PFSK-1 (cell line): ENCODE results near the gene IL18R1.
A peak's percentile ranks its signal among the peaks of the same experiment; 100 is the strongest.

Experiments
- FOXP2 ChIP-seq: optimal IDR thresholded peaks from 2 replicates; pipeline ENCODE3; 2011; ENCODE audit warnings: borderline replicate concordance, control low read depth, inconsistent platforms; ENCODE audit not compliant: insufficient read depth; ENCODE audit errors: extremely low read length, extremely low read depth
- POLR2AphosphoS5 ChIP-seq: IDR thresholded peaks from 2 replicates; pipeline ENCODE4 v1.6.1; 2012; ENCODE audit warnings: low read depth, mild to moderate bottlenecking, control low read depth, low read length, moderate library complexity
- REST ChIP-seq, 2 experiments: IDR thresholded peaks; 2 replicates each; pipeline versions ENCODE4 v1.6.1 to v1.8.0; 2011 to 2012; ENCODE audit warnings: low read depth in 2 of 2, low read length in 2 of 2, control low read depth in 1 of 2, inconsistent platforms in 1 of 2, mild to moderate bottlenecking in 1 of 2, moderate library complexity in 1 of 2; ENCODE audit not compliant: insufficient read depth in 1 of 2
- SIN3A ChIP-seq: IDR thresholded peaks from 2 replicates; pipeline ENCODE4 v1.6.1; 2012; ENCODE audit warnings: mild to moderate bottlenecking, low read length, moderate library complexity, borderline replicate concordance; ENCODE audit not compliant: insufficient read depth
- TAF1 ChIP-seq: IDR thresholded peaks from 2 replicates; pipeline ENCODE4 v1.6.1; 2012; ENCODE audit warnings: low read length, control low read depth, borderline replicate concordance; ENCODE audit not compliant: insufficient read depth

The IL18R1 gene

GRCh38 chr2:102313950-102314349 is 41.6 kb upstream of the IL18R1 start:
- no peak for TF ChIP-seq SIN3A
- TF ChIP-seq TAF1, result no peak
- TF ChIP-seq FOXP2, result no peak
- no peak for TF ChIP-seq POLR2AphosphoS5
- no peak for TF ChIP-seq REST (IDR thresholded peaks at IDR 0.05; ENCODE audit: insufficient read depth in 1 of 2, low read depth in 2 of 2, low read length in 2 of 2)

DNA sequence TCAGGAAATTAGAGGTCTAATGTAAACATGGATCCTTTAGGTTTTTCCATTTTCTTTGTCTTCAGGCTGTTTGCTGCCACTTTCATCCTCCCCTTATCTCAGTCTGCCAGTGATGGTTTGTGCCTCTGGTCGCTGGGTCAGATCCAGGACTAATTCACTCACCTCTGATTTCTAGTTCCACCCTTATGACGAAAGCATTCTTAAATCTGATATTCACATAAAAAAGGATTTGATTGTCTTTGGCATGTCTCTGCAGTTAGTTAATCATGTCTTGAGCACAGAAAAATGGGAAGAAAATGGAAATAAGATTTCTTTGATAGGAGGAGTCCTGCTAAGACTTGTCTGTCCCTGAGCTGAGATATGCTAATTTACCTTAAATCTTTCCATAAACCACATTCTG is 39.7 kb upstream of the IL18R1 start:
- TF ChIP-seq POLR2AphosphoS5, result no peak
- no peak for TF ChIP-seq TAF1
- no peak for TF ChIP-seq SIN3A
- no peak for TF ChIP-seq FOXP2
- TF ChIP-seq REST (IDR thresholded peaks at IDR 0.05; ENCODE audit: insufficient read depth in 1 of 2, low read depth in 2 of 2, low read length in 2 of 2), result no peak

GRCh38 chr2:102317715-102318114 is 37.9 kb upstream of the IL18R1 start:
- TF ChIP-seq TAF1 (no peak), FOXP2 (peak; percentile 89), SIN3A (no peak; the same call in 1 of the 2 replicates), REST (IDR thresholded peaks at IDR 0.05; ENCODE audit: insufficient read depth in 1 of 2, low read depth in 2 of 2, low read length in 2 of 2) (no peak), POLR2AphosphoS5 (no peak)

- TF ChIP-seq TAF1 (no peak), REST (IDR thresholded peaks at IDR 0.05; ENCODE audit: insufficient read depth in 1 of 2, low read depth in 2 of 2, low read length in 2 of 2) (no peak), SIN3A (no peak), FOXP2 (no peak), POLR2AphosphoS5 (no peak)
Measured at GRCh38 chr2:102318437-102318836, 37.2 kb upstream of the IL18R1 start.
